ENCODE results near the gene ADRA2B. TPM values are rescaled to one million over a fixed set of nuclear protein-coding genes. Genes with fewer than 3 reads are reported as not detected.

ADRA2B gene
- total and polyA plus RNA-seq, 8 donors, result 0.15 to 2.9 (median 0.44) TPM; not detected in 2

GRCh38 chr2:96102596-96103186 is 13.7 kb downstream of the ADRA2B start:
- no peak for TF ChIP-seq EP300 (IDR thresholded peaks at IDR 0.05)
- no peak for TF ChIP-seq CTCF (IDR thresholded peaks at IDR 0.05)
- no peak for TF ChIP-seq POLR2AphosphoS5 (IDR thresholded peaks at IDR 0.05)
- no peak for TF ChIP-seq POLR2A (IDR thresholded peaks at IDR 0.05)
- Histone ChIP-seq H3K27ac (no peak overlapping the region), H3K27me3 (no peaks in the 10 kb centered on the region), H3K9me3 (peaks cover 0 to 17% (median 8%) of the 10 kb centered on the region in 4 donors), H3K4me1 (peaks cover 0 to 4% (median 0%) of the 10 kb centered on the region in 4 donors), H3K36me3 (no peaks in the 10 kb centered on the region), H3K4me3 (no peak overlapping the region)
- WGBS, 5 donors, result 93 to 96% (median 95%) methylated on average over 13 to 15 of the region's 15 CpGs
- intact Hi-C loops (cut with DNase I; ENCODE audit: low total_unique reads), result no loop called here
- DNase-seq, result peak in 1 of 2 donors; percentile 20

- TF ChIP-seq POLR2A (IDR thresholded peaks at IDR 0.05), result no peak
- no peak for TF ChIP-seq EP300 (IDR thresholded peaks at IDR 0.05)
- TF ChIP-seq POLR2AphosphoS5 (IDR thresholded peaks at IDR 0.05), result no peak
- no peak for TF ChIP-seq CTCF (IDR thresholded peaks at IDR 0.05)
- Histone ChIP-seq H3K4me1 (no peaks in the 10 kb centered on the region), H3K4me3 (no peak overlapping the region), H3K27ac (no peak overlapping the region), H3K9me3 (peaks cover 0 to 14% (median 8%) of the 10 kb centered on the region in 4 donors), H3K36me3 (no peaks in the 10 kb centered on the region), H3K27me3 (no peaks in the 10 kb centered on the region)
- peak in 1 of 2 donors; percentile 24 for DNase-seq
- WGBS, 5 donors, result 83 to 96% (median 85%) methylated on average over 3 of the region's 3 CpGs
- intact Hi-C loops (cut with DNase I; ENCODE audit: low total_unique reads), result no loop called here
Measured at GRCh38 chr2:96100893-96101304, 15.5 kb downstream of the ADRA2B start.

DNA sequence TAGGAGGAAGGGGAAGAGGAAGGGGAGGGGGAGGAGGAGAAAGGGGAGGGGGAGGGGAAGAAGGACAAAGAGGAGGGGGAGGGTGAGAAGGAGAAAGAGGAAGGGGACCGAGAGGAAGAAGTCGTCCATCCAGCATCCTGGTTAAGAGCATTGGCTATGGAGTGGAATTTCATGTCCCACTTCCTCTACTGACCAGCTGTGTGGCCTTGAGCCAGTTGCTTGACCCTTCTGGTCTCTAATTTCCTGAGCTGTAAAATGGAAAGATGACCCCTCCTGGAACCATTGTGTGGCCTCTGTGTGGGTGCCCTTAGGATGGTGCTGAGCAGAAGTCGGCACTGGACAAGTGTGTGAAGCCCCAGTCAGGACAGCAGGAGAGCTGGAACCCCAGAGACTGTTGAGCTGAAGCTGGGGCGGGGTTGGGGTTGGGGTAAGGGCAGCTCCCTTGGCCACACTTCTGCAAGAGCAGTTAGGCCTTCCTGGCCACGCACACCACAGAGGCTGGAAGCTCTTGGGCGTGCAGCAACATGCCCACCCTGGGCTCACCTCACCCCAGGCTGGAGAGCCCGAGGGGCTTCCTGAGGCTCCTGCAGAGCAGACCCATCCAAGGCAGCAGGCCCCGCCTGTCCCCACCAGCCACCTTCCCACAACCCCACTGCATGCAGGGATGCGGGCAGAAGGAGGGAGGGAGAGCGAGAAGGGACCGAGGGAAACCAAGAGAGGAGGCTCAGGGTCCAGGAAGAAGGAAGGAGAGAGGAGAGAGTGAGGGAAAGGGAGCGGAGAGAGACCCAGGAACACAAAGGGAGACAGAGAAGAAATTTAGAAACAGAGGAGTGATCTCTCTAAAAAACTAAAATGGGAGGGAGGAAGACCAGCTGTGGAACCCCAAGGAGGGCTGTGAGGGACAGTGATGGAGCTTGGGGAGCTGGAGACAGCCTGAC is 16.2 kb downstream of the ADRA2B start:
- Histone ChIP-seq H3K4me3 (no peak overlapping the region), H3K27ac (peak overlapping the region in 1 of 5 donors; percentile 49), H3K4me1 (peaks cover 0 to 4% (median 0%) of the 10 kb centered on the region in 4 donors), H3K27me3 (no peaks in the 10 kb centered on the region), H3K9me3 (peaks cover 0 to 7% (median 3%) of the 10 kb centered on the region in 4 donors), H3K36me3 (no peaks in the 10 kb centered on the region)
- no peak for TF ChIP-seq POLR2A (IDR thresholded peaks at IDR 0.05)
- TF ChIP-seq CTCF (IDR thresholded peaks at IDR 0.05), result no peak
- no peak for TF ChIP-seq EP300 (IDR thresholded peaks at IDR 0.05)
- no peak for TF ChIP-seq POLR2AphosphoS5 (IDR thresholded peaks at IDR 0.05)
- 72 to 79% (median 77%) methylated on average over 9 to 12 of the region's 12 CpGs for WGBS, 5 donors
- intact Hi-C loops (cut with DNase I; ENCODE audit: low total_unique reads), result no loop called here
- DNase-seq, result no peak

DNA sequence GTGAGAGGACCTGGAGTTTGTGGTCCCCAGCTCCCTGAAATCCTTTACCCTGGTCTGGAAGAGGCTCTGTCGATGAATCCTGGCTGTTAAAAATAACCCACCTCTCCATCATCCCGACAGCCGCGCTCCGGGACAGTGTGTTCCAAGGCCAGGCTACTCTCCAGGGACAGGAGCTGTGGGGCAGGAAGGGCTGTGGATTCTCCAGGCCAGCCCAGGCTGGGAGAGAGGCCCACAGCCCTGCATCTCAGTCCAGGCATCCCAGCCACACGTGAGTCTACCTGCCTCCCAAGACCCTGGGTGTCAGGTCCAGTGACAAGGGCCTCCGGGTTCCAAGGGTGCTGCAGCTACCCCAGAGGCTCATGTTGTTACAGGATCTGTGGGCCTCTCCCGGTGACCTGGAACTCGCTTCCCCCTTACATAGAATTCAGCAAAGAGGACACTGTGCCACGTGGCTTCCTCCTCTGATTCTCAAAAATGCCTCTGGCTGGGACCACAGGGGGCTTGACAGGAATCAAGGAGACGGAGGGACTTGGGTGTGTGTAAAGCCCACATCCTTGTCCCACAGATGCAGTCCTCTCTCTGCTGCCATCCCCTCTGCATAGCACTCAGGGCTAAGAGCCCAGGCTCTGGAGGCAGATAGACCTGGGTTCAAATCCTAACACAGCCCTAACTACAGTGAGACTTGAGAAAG is 17.3 kb downstream of the ADRA2B start:
- H3K36me3 ChIP-seq, result no peaks in the 10 kb centered on the region
- WGBS, 5 donors, result 74 to 80% (median 78%) methylated on average over 9 to 11 of the region's 11 CpGs
- DNase-seq, result peak; percentile 23 to 28
- no peak for TF ChIP-seq CTCF (IDR thresholded peaks at IDR 0.05)
- no peak for TF ChIP-seq EP300 (IDR thresholded peaks at IDR 0.05)
- no peak for TF ChIP-seq POLR2AphosphoS5 (IDR thresholded peaks at IDR 0.05)
- no peak for TF ChIP-seq POLR2A (IDR thresholded peaks at IDR 0.05)
- intact Hi-C loops (cut with DNase I; ENCODE audit: low total_unique reads), result no loop called here
- H3K27ac ChIP-seq, result peak overlapping the region in 2 of 5 donors; percentile 14 to 49
- no peaks in the 10 kb centered on the region for H3K9me3 ChIP-seq
- H3K4me1 ChIP-seq, result peaks cover 0 to 8% (median 0%) of the 10 kb centered on the region in 4 donors
- H3K27me3 ChIP-seq, result no peaks in the 10 kb centered on the region
- no peak overlapping the region for H3K4me3 ChIP-seq

Data from stomach (tissue), 9 donors.